Prostate gland (tissue), 2 donors: ENCODE data around the gene SLC49A3. TPM values are rescaled to one million over a fixed set of nuclear protein-coding genes. Genes with fewer than 3 reads are reported as not detected.
"Not testable (repeated sequence)": the region's sequence is repeated elsewhere in the genome, so short reads cannot be mapped to it uniquely, and the experiment has no call there.

Experiments used
- DNase-seq: peaks from one replicate; pipeline ENCODE4 v3.0.0-alpha.2; 2019; ENCODE audit warnings: low spot score
- H3K27ac ChIP-seq, 2 donors: fragments of 200-600 bp; sonication (generic); 2 replicates each; pipeline ENCODE4 v1.5.1; 2017 to 2019
- H3K27me3 ChIP-seq: fragments of 200-600 bp; sonication (generic); replicated peaks from 2 replicates; pipeline ENCODE4 v1.5.1; 2019; ENCODE audit not compliant: insufficient read depth
- H3K36me3 ChIP-seq, 2 donors: fragments of 200-600 bp; sonication (generic); 1 replicate in 1 of 2; 2 replicates in 1 of 2; pipeline versions ENCODE4 v1.5.1 to v1.8.1; 2017 to 2019
- H3K4me1 ChIP-seq: fragments of 200-600 bp; sonication (generic); replicated peaks from 2 replicates; pipeline ENCODE4 v1.5.1; 2019
- H3K4me3 ChIP-seq, 2 donors: fragments of 200-600 bp; sonication (generic); 2 replicates each; pipeline ENCODE4 v1.5.1; 2017 to 2019
- H3K9me3 ChIP-seq: fragments of 200-600 bp; sonication (generic); 2 replicates; pipeline ENCODE4 v1.5.1; 2017
- CTCF ChIP-seq, 4 experiments: fragments of 200-600 bp in 2 of 4; fragments of 450-650 bp in 2 of 4; sonication (generic) in 2 of 4; IDR thresholded peaks; 1 replicate in 3 of 4; 2 replicates in 1 of 4; pipeline ENCODE4 v1.5.1; 2016 to 2019; ENCODE audit warnings: antibody characterized with exemption in 4 of 4, mild to moderate bottlenecking in 2 of 4, moderate library complexity in 2 of 4
- POLR2A ChIP-seq: fragments of 450-650 bp; IDR thresholded peaks from one replicate; pipeline ENCODE4 v1.6.1; 2016; ENCODE audit warnings: antibody characterized with exemption, mild to moderate bottlenecking
- POLR2AphosphoS5 ChIP-seq: sonication (generic); formaldehyde crosslinking; IDR thresholded peaks from one replicate; pipeline ENCODE4 v1.6.1; 2017; ENCODE audit warnings: antibody characterized with exemption
- whole genome bisulfite sequencing: methylation state at CpG from one replicate; pipeline ENCODE4 v1.1.5; 2018; 5-methylcytosine and 5-hydroxymethylcytosine counted together
- intact Hi-C: fragments of 100-400 bp; cut with DNase I; formaldehyde crosslinking; loops from one replicate; pipeline ENCODE4 v1.14.2; 2022
- total RNA-seq, 2 donors: library from RNA; depleted of rRNA; stranded (reverse); fragments of >200 nt; gene quantifications; one replicate each; pipeline ENCODE4 v1.1.0, GENCODE V29; 2016

SLC49A3 gene
- 10 to 100 TPM in 1 of 2 donors, 1 to 10 TPM in 1; 2.6 to 11.0 TPM for total RNA-seq

- no peaks in the 10 kb centered on the region for H3K36me3 ChIP-seq
- H3K9me3 ChIP-seq: no peaks in the 10 kb centered on the region
- intact Hi-C loops: no loop called here
- no peaks in the 10 kb centered on the region for H3K27me3 ChIP-seq
- no peak for DNase-seq
- H3K4me1 ChIP-seq: peaks cover 7% of the 10 kb centered on the region
- TF ChIP-seq CTCF (IDR thresholded peaks at IDR 0.05) (no peak), POLR2AphosphoS5 (no peak), POLR2A (no peak)
- WGBS: 22% methylated on average over 31 of the region's 59 CpGs
- peak within 1 kb of the TSS; percentile 33 to 34 for H3K4me3 ChIP-seq
- peak within 1 kb of the TSS; percentile 45 to 60 for H3K27ac ChIP-seq
These were observed at the start of gene SLC49A3 for GRCh38 chr4:688854-689681. TSS of gene SLC49A3 (minus strand) at chr4:689151. CDS start at chr4:689127, 24 bp downstream.

DNA sequence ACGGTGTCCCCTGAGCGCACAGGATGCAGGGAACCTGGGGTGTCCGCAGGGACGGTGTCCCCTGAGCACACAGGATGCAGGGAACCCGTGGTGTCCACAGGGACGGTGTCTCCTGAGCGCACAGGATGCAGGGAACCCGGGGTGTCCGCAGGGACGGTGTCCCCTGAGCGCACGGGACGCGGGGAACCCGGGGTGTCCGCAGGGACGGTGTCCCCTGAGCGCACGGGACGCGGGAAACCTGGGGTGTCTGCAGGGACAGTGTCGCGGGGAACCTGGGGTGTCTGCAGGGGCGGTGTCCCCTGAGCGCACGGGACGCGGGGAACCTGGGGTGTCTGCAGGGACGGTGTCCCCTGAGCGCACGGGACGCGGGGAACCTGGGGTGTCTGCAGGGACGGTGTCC is 47.6 kb upstream of the SLC49A3 start:
- H3K4me3 ChIP-seq, H3K4me1 ChIP-seq, intact Hi-C loops, H3K27me3 ChIP-seq, DNase-seq, H3K27ac ChIP-seq, H3K9me3 ChIP-seq: not testable (repeated sequence)
- H3K36me3 ChIP-seq: peaks cover 6 to 32% of the 10 kb centered on the region in 2 donors
- 96% methylated on average over 29 of the region's 34 CpGs for WGBS

GRCh38 chr4:735583-735982 is 46.6 kb upstream of the SLC49A3 start:
- H3K4me3 ChIP-seq: no peak overlapping the region
- no peaks in the 10 kb centered on the region for H3K4me1 ChIP-seq
- DNase-seq: no peak
- H3K27me3 ChIP-seq: no peaks in the 10 kb centered on the region
- WGBS: 96% methylated on average over 8 of the region's 8 CpGs
- intact Hi-C loops: no loop called here
- H3K36me3 ChIP-seq: peaks cover 6 to 32% of the 10 kb centered on the region in 2 donors
- H3K9me3 ChIP-seq: no peaks in the 10 kb centered on the region
- TF ChIP-seq POLR2A (no peak), POLR2AphosphoS5 (no peak), CTCF (IDR thresholded peaks at IDR 0.05) (no peak)
- H3K27ac ChIP-seq: no peak overlapping the region

- Histone ChIP-seq H3K36me3 (peaks cover 6 to 32% of the 10 kb centered on the region in 2 donors), H3K4me1 (no peaks in the 10 kb centered on the region), H3K9me3 (no peaks in the 10 kb centered on the region), H3K27ac (no peak overlapping the region), H3K4me3 (no peak overlapping the region), H3K27me3 (no peaks in the 10 kb centered on the region)
- 98% methylated on average over 6 of the region's 9 CpGs for WGBS
- DNase-seq: no peak
- intact Hi-C loops: no loop called here
- no peak for TF ChIP-seq CTCF (IDR thresholded peaks at IDR 0.05)
- no peak for TF ChIP-seq POLR2AphosphoS5
- TF ChIP-seq POLR2A: no peak
These were observed 46.0 kb upstream of the SLC49A3 start for GRCh38 chr4:734951-735350.

DNA sequence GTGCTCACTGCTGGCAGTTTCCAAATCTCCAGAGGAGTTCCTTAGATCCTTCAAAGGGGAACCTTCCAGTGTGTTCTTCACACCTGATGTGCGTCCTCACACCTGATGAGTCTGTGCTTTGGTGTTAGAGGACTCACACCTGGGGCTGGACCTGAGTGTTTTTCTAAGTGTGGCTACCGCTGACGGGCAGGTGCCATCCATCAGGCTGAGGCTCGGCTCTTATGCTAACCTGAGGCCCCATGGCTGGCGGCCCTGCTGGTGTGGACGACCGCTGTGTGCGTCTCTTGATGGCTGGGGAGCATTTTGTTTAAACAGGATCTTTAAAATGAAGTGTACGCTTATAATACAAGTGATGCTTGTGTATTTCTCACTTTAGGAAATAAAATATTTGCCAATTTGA is 45.1 kb upstream of the SLC49A3 start:
- H3K27ac ChIP-seq: no peak overlapping the region
- WGBS: 91% methylated on average over 9 of the region's 9 CpGs
- no peak overlapping the region for H3K4me3 ChIP-seq
- H3K4me1 ChIP-seq: no peaks in the 10 kb centered on the region
- intact Hi-C loops: no loop called here
- peaks cover 6 to 32% of the 10 kb centered on the region in 2 donors for H3K36me3 ChIP-seq
- no peaks in the 10 kb centered on the region for H3K27me3 ChIP-seq
- DNase-seq: no peak
- no peaks in the 10 kb centered on the region for H3K9me3 ChIP-seq
- TF ChIP-seq POLR2AphosphoS5 (no peak), POLR2A (no peak), CTCF (IDR thresholded peaks at IDR 0.05) (no peak)
